ENCODE measurements around the gene TAF4B.

- no peak for TF ChIP-seq POLR2A (IDR thresholded peaks at IDR 0.05)
- TF ChIP-seq CTCF (IDR thresholded peaks at IDR 0.05 in 4 of 5, conservative IDR thresholded peaks at IDR 0.05 in 1 of 5) = no peak
Measured at GRCh38 chr18:26332991-26333390, 106.7 kb downstream of the TAF4B start.

All from gastrocnemius medialis (tissue), 4 donors.